HG03097 (cell line): ENCODE measurements around the gene ARFGAP2.
"Not testable (repeated sequence)": the region's sequence is repeated elsewhere in the genome, so short reads cannot be mapped to it uniquely, and the experiment has no call there.

Source experiments
- ATAC-seq: cut with Tn5 transposase; IDR thresholded peaks from one replicate; pipeline ENCODE4 v1.9.1; 2021; ENCODE audit not compliant: unreplicated experiment, low FRiP score

Gene ARFGAP2

DNA sequence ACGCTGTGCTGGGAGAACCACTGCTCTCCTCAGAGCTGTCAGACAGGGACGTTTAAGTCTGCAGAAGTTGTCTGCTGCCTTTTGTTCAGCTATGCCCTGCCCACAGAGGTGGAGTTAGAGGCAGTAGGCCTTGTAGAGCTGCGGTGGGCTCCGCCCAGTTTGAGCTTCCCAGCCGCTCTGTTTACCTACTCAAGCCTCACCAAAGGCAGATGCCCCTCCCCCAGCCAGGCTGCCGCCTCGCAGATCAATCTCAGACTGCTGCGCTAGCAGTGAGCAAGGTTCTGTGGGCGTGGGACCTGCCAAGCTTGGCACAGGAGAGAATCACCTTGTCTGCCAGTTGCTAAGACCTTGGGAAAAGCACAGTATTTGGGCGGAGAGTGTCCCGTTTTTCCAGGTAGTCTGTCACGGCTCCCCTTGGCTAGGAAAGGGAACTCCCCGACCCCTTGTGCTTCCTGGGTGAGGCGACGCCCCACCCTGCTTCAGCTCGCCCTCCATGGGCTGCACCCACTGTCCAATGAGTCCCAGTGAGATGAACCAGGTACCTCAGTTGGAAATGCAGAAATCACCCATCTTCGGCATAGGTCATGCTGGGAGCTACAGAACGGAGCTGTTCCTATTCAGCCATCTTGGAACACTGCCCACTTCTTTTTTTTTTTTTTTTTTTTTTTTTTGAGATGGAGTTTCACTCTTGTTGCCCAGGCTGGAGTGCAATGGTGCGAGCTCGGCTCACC is 57.6 kb downstream of the ARFGAP2 start:
- ATAC-seq, result not testable (repeated sequence)
